ENCODE data around the gene AP3S2. TPM values are rescaled to one million over a fixed set of nuclear protein-coding genes. Genes with fewer than 3 reads are reported as not detected.
A peak's percentile ranks its signal among the peaks of the same experiment; 100 is the strongest.
"Not testable (repeated sequence)": the region's sequence is repeated elsewhere in the genome, so short reads cannot be mapped to it uniquely, and the experiment has no call there.

AP3S2 gene
- total RNA-seq, 6 experiments from 2014 or later = 30.9 to 37.9 (median 33.4) TPM

DNA sequence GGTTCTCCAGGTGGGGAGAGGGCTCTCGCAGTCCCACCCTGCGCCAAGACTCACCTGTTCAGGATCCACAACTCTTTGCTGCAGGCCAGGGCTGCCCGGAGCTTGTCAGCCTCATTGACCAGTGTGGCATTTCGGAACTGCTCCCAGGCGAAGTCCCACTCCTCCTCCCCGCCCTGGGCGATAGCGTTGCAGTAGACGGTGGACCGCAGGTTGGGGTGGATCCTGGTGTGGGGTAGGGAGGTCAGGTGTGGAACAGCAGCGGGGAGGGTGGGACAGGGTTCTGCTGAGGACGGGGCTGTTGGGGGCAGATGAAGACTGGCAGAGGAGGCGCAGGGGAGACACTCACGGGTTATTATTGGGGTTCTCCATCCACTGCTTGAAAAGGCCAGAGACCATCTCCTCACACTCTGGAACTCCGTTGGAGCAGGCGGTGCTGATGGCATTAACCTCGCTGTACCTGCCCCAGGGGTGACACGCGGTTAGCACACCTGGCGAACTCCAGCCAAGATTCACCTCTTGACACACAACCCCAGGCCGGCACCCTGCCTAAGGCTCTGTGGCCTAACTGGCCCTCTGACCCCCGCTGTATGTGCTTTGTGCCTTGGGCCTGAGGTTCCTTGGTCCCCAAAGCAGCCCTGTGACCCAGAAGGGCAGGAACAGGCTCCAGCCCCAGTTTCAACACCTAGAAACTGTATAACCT is 101.5 kb downstream of the AP3S2 start:
- no peak for DNase-seq
- Mint-ChIP-seq H3K27me3 (ENCODE audit: insufficient read depth) (peaks cover 2% of the 10 kb centered on the region), H3K4me1 (ENCODE audit: low read depth) (peaks cover 22% of the 10 kb centered on the region), H3K27ac (no peak overlapping the region), H3K36me3 (ENCODE audit: low read depth) (peaks cover 59% of the 10 kb centered on the region), H3K4me3 (no peak overlapping the region), H3K9me3 (no peaks in the 10 kb centered on the region)
- TF ChIP-seq, protein P1, sequence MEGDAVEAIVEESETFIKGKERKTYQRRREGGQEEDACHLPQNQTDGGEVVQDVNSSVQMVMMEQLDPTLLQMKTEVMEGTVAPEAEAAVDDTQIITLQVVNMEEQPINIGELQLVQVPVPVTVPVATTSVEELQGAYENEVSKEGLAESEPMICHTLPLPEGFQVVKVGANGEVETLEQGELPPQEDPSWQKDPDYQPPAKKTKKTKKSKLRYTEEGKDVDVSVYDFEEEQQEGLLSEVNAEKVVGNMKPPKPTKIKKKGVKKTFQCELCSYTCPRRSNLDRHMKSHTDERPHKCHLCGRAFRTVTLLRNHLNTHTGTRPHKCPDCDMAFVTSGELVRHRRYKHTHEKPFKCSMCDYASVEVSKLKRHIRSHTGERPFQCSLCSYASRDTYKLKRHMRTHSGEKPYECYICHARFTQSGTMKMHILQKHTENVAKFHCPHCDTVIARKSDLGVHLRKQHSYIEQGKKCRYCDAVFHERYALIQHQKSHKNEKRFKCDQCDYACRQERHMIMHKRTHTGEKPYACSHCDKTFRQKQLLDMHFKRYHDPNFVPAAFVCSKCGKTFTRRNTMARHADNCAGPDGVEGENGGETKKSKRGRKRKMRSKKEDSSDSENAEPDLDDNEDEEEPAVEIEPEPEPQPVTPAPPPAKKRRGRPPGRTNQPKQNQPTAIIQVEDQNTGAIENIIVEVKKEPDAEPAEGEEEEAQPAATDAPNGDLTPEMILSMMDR (IDR thresholded peaks at IDR 0.05) = no peak

DNA sequence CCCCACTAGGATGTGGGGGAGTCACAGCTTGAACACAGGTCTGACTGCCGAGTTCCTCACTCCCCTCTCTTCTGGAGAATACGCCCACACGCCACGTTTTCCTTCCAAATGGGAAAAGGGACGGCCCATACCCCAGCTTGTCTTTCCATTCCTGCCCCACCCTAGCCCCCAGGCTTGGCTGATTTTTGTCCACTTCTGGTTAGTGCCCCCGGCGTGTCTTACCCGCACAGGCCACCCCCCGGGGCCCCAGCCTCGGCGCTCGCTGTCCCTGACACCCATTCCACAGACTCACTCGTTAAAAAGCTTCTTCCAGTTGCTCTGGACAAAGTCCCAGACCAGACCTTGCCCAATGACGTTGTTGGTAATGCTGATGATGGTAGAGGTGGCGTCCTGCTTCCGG is 103.1 kb downstream of the AP3S2 start:
- Mint-ChIP-seq H3K36me3 (ENCODE audit: low read depth) (peaks cover 54% of the 10 kb centered on the region), H3K4me3 (no peak overlapping the region), H3K4me1 (ENCODE audit: low read depth) (peaks cover 30% of the 10 kb centered on the region), H3K9me3 (no peaks in the 10 kb centered on the region), H3K27me3 (ENCODE audit: insufficient read depth) (peaks cover 2% of the 10 kb centered on the region), H3K27ac (no peak overlapping the region; the same call in 1 of the 2 replicates)
- TF ChIP-seq, protein P1 (IDR thresholded peaks at IDR 0.05) = no peak
- DNase-seq = no peak

DNA sequence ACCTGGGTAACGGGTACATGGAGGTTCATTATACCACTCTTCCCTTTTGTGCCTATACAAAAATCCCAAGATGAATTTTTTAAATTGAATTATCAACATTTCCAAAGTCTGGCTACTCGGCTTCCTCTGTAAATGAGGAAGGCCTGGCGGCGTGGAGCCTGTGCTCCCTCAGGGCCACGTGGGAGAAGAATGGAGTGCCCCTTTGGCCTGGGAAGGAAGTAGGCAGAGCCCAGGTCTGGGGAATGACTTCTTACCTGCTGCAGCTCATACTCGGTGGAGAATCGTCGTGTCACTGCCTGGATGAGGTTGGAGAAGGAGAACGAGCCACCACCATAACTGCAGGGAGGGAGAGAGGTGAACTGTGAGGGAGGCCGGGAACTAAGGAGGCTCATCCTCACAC is 103.6 kb downstream of the AP3S2 start:
- Mint-ChIP-seq H3K27me3 (ENCODE audit: insufficient read depth) (peaks cover 2% of the 10 kb centered on the region; the same call in 1 of the 2 replicates), H3K4me1 (ENCODE audit: low read depth) (peaks cover 30% of the 10 kb centered on the region), H3K9me3 (no peaks in the 10 kb centered on the region), H3K4me3 (no peak overlapping the region; the same call in 1 of the 2 replicates), H3K27ac (0 out of 2 replicates have a peak overlapping the region, but pooled peaks have one; percentile 45), H3K36me3 (ENCODE audit: low read depth) (peaks cover 54% of the 10 kb centered on the region)
- no peak for DNase-seq
- TF ChIP-seq, protein P1 (IDR thresholded peaks at IDR 0.05) = no peak

DNA sequence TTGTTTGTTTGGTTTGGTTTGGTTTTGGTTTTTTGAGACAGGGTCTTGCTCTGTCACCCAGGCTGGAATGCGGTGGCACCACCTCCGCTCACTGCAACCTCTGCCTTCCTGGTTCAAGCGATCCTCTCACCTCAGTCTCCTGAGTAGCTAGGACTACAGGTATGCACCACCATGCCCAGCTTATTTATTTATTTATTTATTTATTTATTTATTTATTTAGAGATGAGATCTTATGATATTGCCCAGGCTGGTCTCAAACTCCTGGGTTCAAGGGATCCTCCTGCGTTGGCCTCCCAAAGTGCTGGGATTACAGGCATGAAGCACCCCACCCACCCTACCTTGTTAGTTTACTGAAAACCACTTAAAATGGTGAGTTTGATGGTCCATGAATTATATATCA is 105.2 kb downstream of the AP3S2 start:
- not testable (repeated sequence) for H3K27ac Mint-ChIP-seq, H3K4me3 Mint-ChIP-seq
- H3K36me3 Mint-ChIP-seq (ENCODE audit: low read depth) = peaks cover 44% of the 10 kb centered on the region

DNA sequence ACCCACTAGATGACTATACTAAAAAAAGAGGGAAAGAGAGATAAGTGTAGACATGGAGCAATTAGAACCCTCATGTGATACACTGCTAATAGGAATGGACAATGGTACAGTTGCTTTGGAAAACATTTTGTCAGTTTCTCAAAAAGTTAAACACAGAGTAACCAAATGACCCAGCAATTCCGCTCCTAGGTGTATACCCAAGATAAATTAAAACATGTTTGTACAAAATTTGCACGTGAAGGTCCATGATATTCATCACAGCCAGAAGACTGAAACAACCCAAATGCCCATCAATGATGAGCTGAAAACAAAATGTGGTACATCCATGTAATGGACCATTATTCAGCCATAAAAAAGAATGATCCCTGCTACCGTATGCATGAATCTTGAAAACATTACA is 105.8 kb downstream of the AP3S2 start:
- peaks cover 41% of the 10 kb centered on the region for H3K36me3 Mint-ChIP-seq (ENCODE audit: low read depth)
- peaks cover 45% of the 10 kb centered on the region for H3K4me1 Mint-ChIP-seq (ENCODE audit: low read depth)
- no peak for DNase-seq
- H3K9me3 Mint-ChIP-seq = no peaks in the 10 kb centered on the region
- peaks cover 7% of the 10 kb centered on the region for H3K27me3 Mint-ChIP-seq (ENCODE audit: insufficient read depth)
- TF ChIP-seq, protein P1 (IDR thresholded peaks at IDR 0.05) = no peak
- no peak overlapping the region for H3K27ac Mint-ChIP-seq
- H3K4me3 Mint-ChIP-seq = no peak overlapping the region; the same call in 1 of the 2 replicates

More for the DNA sequence above, 105.2 kb downstream of the AP3S2 start:
- H3K9me3 Mint-ChIP-seq; DNase-seq; H3K27me3 Mint-ChIP-seq (ENCODE audit: insufficient read depth): not testable (repeated sequence)
- H3K4me1 Mint-ChIP-seq (ENCODE audit: low read depth) = peaks cover 39% of the 10 kb centered on the region

DNA sequence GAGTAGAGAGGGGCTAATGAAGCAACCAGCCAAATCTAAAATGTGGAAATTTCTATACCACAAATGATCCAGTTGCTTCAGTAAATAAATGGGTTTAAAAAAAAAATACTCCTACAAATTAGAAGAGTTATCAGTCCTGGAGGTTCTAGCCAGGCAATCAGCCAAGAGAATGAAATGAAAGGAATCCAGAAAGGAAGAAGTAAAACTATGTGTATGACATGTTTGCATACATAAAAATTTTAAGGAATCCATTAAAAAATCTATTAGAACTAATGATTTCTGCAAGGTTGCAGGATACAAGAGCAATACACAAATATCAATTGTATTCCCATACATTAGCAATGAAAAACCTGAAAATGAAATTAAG is 108.0 kb downstream of the AP3S2 start:
- Mint-ChIP-seq H3K9me3 (no peaks in the 10 kb centered on the region), H3K4me3 (peak overlapping the region; percentile 30; the same call in 1 of the 2 replicates), H3K36me3 (ENCODE audit: low read depth) (peaks cover 34% of the 10 kb centered on the region), H3K27ac (peak overlapping the region; percentile 64), H3K4me1 (ENCODE audit: low read depth) (peaks cover 67% of the 10 kb centered on the region), H3K27me3 (ENCODE audit: insufficient read depth) (peaks cover 7% of the 10 kb centered on the region)
- TF ChIP-seq, protein P1 (IDR thresholded peaks at IDR 0.05) = no peak
- DNase-seq = peak; percentile 29

All from HFFc6 (cell line).